Caco-2 (cell line): ENCODE measurements around the gene CPM. TPM values are rescaled to one million over a fixed set of nuclear protein-coding genes. Genes with fewer than 3 reads are reported as not detected.

ENCODE experiments used
- BruUV-seq: library from RNA; stranded (reverse); fragments of 400-500 nt; replicated peaks from 2 replicates; lab custom pipeline; 2021; lab: Mats Ljungman, UMichigan
- CTCF ChIA-PET: fragments of 300-600 bp; sonication (Branson Sonifier 250); formaldehyde crosslinking; loops from one replicate; lab custom pipeline; 2022; ENCODE audit warnings: antibody characterized with exemption; lab: Charles Lee
- POLR2A ChIA-PET: fragments of 300-600 bp; sonication (Branson Sonifier 250); formaldehyde crosslinking; loops from one replicate; lab custom pipeline; 2022; ENCODE audit warnings: antibody characterized with exemption; lab: Charles Lee
- DNase-seq, 2 experiments: peaks; one replicate each; pipeline versions ENCODE4 v3.0.0 to v3.0.0-alpha.2; 2020 to 2022
- H3K27me3 ChIP-seq: replicated peaks from 2 replicates; pipeline ENCODE4 v1.6.0; 2011; ENCODE audit warnings: low read length; ENCODE audit not compliant: control insufficient read depth, insufficient read depth
- H3K36me3 ChIP-seq: 2 replicates; pipeline ENCODE4 v1.5.1; 2011; ENCODE audit warnings: low read length; ENCODE audit not compliant: control insufficient read depth, insufficient read depth
- H3K4me1 ChIP-seq: fragments of 250-450 bp; sonication (Bioruptor Pico); 2 replicates; pipeline ENCODE4 v1.5.1; 2020; ENCODE audit warnings: mild to moderate bottlenecking
- H3K4me3 ChIP-seq: 2 replicates; pipeline ENCODE4 v1.5.1; 2011; ENCODE audit warnings: low read depth, mild to moderate bottlenecking, control low read depth, low read length
- H3K9me3 ChIP-seq: fragments of 250-450 bp; sonication (Bioruptor Pico); 2 replicates; pipeline ENCODE4 v1.5.1; 2020; ENCODE audit warnings: mild to moderate bottlenecking, moderate library complexity
- H3K27ac Mint-ChIP-seq: one replicate; pipeline ENCODE4 v1.8.0; 2022; ENCODE audit warnings: mixed read lengths; ENCODE audit not compliant: unreplicated experiment
- H3K27me3 Mint-ChIP-seq: one replicate; pipeline ENCODE4 v1.8.0; 2022; ENCODE audit warnings: mixed read lengths; ENCODE audit not compliant: insufficient read depth, unreplicated experiment
- H3K36me3 Mint-ChIP-seq: one replicate; pipeline ENCODE4 v1.8.0; 2022; ENCODE audit warnings: mild to moderate bottlenecking, mixed read lengths; ENCODE audit not compliant: insufficient read depth, unreplicated experiment
- H3K4me1 Mint-ChIP-seq: one replicate; pipeline ENCODE4 v1.8.0; 2022; ENCODE audit warnings: low read depth, mixed read lengths; ENCODE audit not compliant: unreplicated experiment
- H3K4me3 Mint-ChIP-seq: one replicate; pipeline ENCODE4 v1.8.0; 2022; ENCODE audit warnings: mild to moderate bottlenecking, moderate library complexity, mixed read lengths; ENCODE audit not compliant: unreplicated experiment
- H3K9me3 Mint-ChIP-seq: one replicate; pipeline ENCODE4 v1.8.0; 2022; ENCODE audit warnings: mixed read lengths; ENCODE audit not compliant: unreplicated experiment
- intact Hi-C: fragments of 100-400 bp; cut with micrococcal nuclease; formaldehyde crosslinking; loops from one replicate; pipeline ENCODE4 v1.10.0; 2022; ENCODE audit not compliant: unreplicated experiment
- total RNA-seq: library from RNA; stranded (reverse); gene quantifications from 2 replicates; pipeline ENCODE4 v1.2.3, GENCODE V29; 2022
- TF ChIP-seq, protein P1 (sequence below), 2 experiments: fragments of 200-600 bp in 1 of 2; IDR thresholded peaks; 1 replicate in 1 of 2; 2 replicates in 1 of 2; pipeline versions ENCODE4 v1.5.1 to v1.8.0; 2011 to 2022; ENCODE audit warnings: antibody characterized with exemption in 1 of 2, control low read depth in 1 of 2, inconsistent platforms in 1 of 2, low read depth in 1 of 2, low read length in 1 of 2, mild to moderate bottlenecking in 1 of 2, moderate library complexity in 1 of 2; ENCODE audit not compliant: insufficient read depth in 1 of 2, severe bottlenecking in 1 of 2, unreplicated experiment in 1 of 2

The CPM gene
- total RNA-seq, 1 experiment from 2014 or later = 8.2 TPM

DNA sequence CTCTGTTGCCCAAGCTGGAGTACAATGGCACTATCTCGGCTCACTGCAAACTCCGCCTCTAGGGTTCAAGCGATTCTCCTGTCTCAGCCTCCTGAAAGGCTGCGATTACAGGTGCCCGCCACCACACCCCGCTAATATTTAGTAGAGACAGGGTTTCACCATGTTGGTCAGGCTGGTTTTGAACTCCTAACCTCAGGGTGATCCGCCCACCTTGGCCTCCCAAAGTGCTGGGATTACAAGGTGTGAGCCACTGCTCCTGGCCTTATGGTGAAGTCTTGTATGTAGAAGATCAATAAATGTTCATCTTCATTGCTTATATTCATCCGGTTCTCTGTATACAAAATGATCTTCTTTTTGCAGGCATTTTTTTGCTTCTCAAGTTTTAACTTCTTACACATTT is 77.2 kb downstream of the CPM start:
- ChIA-PET CTCF (no interaction called here), POLR2A (no interaction called here)
- no peak for DNase-seq
- Histone ChIP-seq H3K9me3 (no peaks in the 10 kb centered on the region), H3K27me3 (no peaks in the 10 kb centered on the region), H3K36me3 (no peaks in the 10 kb centered on the region), H3K4me3 (no peak overlapping the region), H3K4me1 (no peaks in the 10 kb centered on the region)
- no peak overlapping the region for H3K27ac Mint-ChIP-seq
- no peaks in the 10 kb centered on the region for H3K36me3 Mint-ChIP-seq
- H3K4me1 Mint-ChIP-seq = no peaks in the 10 kb centered on the region
- H3K4me3 Mint-ChIP-seq = no peak overlapping the region
- no peaks in the 10 kb centered on the region for H3K27me3 Mint-ChIP-seq
- no peaks in the 10 kb centered on the region for H3K9me3 Mint-ChIP-seq
- intact Hi-C loops = no loop called here
- BruUV-seq = no TSS peak
- TF ChIP-seq, protein P1, sequence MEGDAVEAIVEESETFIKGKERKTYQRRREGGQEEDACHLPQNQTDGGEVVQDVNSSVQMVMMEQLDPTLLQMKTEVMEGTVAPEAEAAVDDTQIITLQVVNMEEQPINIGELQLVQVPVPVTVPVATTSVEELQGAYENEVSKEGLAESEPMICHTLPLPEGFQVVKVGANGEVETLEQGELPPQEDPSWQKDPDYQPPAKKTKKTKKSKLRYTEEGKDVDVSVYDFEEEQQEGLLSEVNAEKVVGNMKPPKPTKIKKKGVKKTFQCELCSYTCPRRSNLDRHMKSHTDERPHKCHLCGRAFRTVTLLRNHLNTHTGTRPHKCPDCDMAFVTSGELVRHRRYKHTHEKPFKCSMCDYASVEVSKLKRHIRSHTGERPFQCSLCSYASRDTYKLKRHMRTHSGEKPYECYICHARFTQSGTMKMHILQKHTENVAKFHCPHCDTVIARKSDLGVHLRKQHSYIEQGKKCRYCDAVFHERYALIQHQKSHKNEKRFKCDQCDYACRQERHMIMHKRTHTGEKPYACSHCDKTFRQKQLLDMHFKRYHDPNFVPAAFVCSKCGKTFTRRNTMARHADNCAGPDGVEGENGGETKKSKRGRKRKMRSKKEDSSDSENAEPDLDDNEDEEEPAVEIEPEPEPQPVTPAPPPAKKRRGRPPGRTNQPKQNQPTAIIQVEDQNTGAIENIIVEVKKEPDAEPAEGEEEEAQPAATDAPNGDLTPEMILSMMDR (IDR thresholded peaks at IDR 0.05; ENCODE audit: insufficient read depth in 1 of 2, low read depth in 1 of 2, low read length in 1 of 2, severe bottlenecking in 1 of 2, unreplicated experiment in 1 of 2) = no peak

DNA sequence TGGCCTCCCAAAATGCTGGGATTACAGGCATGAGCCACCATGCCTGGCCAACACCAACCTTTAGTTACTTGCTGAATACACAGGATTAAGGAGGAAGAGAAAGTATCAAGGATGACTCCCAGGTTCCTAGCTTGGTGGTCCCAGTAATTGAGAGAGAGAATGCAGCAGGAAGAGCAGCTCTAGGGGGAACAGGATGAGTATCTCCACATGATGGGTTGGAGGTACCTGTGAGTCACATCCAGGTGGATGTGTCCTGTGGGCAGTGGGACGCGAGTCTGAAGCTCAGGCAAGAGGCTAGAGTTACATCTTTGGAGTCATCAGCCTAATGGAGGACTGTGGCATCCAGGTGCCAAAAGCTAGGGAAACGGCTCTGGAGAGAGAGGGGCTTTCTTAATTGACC is 77.9 kb downstream of the CPM start:
- Mint-ChIP-seq H3K4me1 (no peaks in the 10 kb centered on the region), H3K27ac (no peak overlapping the region), H3K36me3 (no peaks in the 10 kb centered on the region), H3K27me3 (no peaks in the 10 kb centered on the region), H3K4me3 (no peak overlapping the region), H3K9me3 (no peaks in the 10 kb centered on the region)
- H3K4me3 ChIP-seq = no peak overlapping the region
- H3K36me3 ChIP-seq = no peaks in the 10 kb centered on the region
- intact Hi-C loops = no loop called here
- BruUV-seq = no TSS peak
- POLR2A ChIA-PET = no interaction called here
- CTCF ChIA-PET = no interaction called here
- TF ChIP-seq, protein P1 (IDR thresholded peaks at IDR 0.05; ENCODE audit: insufficient read depth in 1 of 2, low read depth in 1 of 2, low read length in 1 of 2, severe bottlenecking in 1 of 2, unreplicated experiment in 1 of 2) = no peak
- no peaks in the 10 kb centered on the region for H3K9me3 ChIP-seq
- no peaks in the 10 kb centered on the region for H3K27me3 ChIP-seq
- no peak for DNase-seq
- H3K4me1 ChIP-seq = no peaks in the 10 kb centered on the region

DNA sequence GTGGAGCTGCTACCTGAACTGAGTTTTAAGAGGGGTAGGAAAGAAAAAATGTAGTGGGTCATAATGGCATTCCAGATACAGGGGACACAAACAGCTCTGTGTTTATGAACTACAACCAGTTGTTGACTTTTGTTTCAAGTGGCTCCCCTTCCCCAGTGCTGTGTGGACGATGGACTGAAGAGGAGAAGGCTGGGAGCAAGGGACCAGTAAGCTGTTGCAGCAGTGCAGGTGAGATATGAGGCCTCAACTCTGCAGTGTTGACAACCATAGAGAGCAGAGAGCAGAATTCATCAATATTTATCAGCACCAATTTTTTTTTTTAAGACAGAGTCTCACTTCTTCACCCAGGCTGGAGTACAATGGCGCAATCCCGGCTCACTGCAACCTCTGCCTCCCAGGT is 78.4 kb downstream of the CPM start:
- no peaks in the 10 kb centered on the region for H3K4me1 Mint-ChIP-seq
- no peaks in the 10 kb centered on the region for H3K36me3 ChIP-seq
- POLR2A ChIA-PET = no interaction called here
- TF ChIP-seq, protein P1 (IDR thresholded peaks at IDR 0.05; ENCODE audit: insufficient read depth in 1 of 2, low read depth in 1 of 2, low read length in 1 of 2, severe bottlenecking in 1 of 2, unreplicated experiment in 1 of 2) = no peak
- no peaks in the 10 kb centered on the region for H3K36me3 Mint-ChIP-seq
- no peak overlapping the region for H3K27ac Mint-ChIP-seq
- no peak overlapping the region for H3K4me3 ChIP-seq
- H3K9me3 Mint-ChIP-seq = no peaks in the 10 kb centered on the region
- H3K9me3 ChIP-seq = no peaks in the 10 kb centered on the region
- no peaks in the 10 kb centered on the region for H3K4me1 ChIP-seq
- no peak overlapping the region for H3K4me3 Mint-ChIP-seq
- no TSS peak for BruUV-seq
- CTCF ChIA-PET = no interaction called here
- H3K27me3 Mint-ChIP-seq = no peaks in the 10 kb centered on the region
- intact Hi-C loops = no loop called here
- DNase-seq = no peak
- no peaks in the 10 kb centered on the region for H3K27me3 ChIP-seq
